Measurements from ENCODE around the gene SCN5A.

SCN5A gene

GRCh38 chr3:38556640-38557358 lies 92.7 kb downstream of the SCN5A start:
- no peak for DNase-seq

- no peak for DNase-seq
Measured at GRCh38 chr3:38555926-38556325, 93.6 kb downstream of the SCN5A start.

- no peak for DNase-seq
Measured at GRCh38 chr3:38555149-38555840, 94.2 kb downstream of the SCN5A start.

GRCh38 chr3:38554127-38554827 lies 95.2 kb downstream of the SCN5A start:
- no peak for DNase-seq

GRCh38 chr3:38553071-38553470 lies 96.4 kb downstream of the SCN5A start:
- no peak for DNase-seq

- no peak for DNase-seq
Measured at GRCh38 chr3:38552364-38552763, 97.1 kb downstream of the SCN5A start.

GRCh38 chr3:38551026-38551832 lies 98.3 kb downstream of the SCN5A start:
- DNase-seq, result no peak

- no peak for DNase-seq
Measured at GRCh38 chr3:38549957-38550840, 99.3 kb downstream of the SCN5A start.

GRCh38 chr3:38549486-38549885 lies 100.0 kb downstream of the SCN5A start:
- no peak for DNase-seq

GRCh38 chr3:38549082-38549481 lies 100.4 kb downstream of the SCN5A start:
- no peak for DNase-seq

GRCh38 chr3:38548154-38548931 lies 101.1 kb downstream of the SCN5A start:
- no peak for DNase-seq

- DNase-seq, result no peak
Measured at GRCh38 chr3:38545983-38546382, 103.5 kb downstream of the SCN5A start.

- no peak for DNase-seq
Measured at GRCh38 chr3:38545550-38545949, 103.9 kb downstream of the SCN5A start.

- DNase-seq, result no peak
Measured at GRCh38 chr3:38544926-38545325, 104.6 kb downstream of the SCN5A start.

- no peak for DNase-seq
Measured at GRCh38 chr3:38543586-38543985, 105.9 kb downstream of the SCN5A start.

GRCh38 chr3:38542401-38543298 lies 106.8 kb downstream of the SCN5A start:
- DNase-seq, result no peak

GRCh38 chr3:38541806-38542205 lies 107.7 kb downstream of the SCN5A start:
- DNase-seq, result no peak

- no peak for DNase-seq
Measured at GRCh38 chr3:38538773-38539353, 110.6 kb downstream of the SCN5A start.

- no peak for DNase-seq
Measured at GRCh38 chr3:38536671-38537070, 112.8 kb downstream of the SCN5A start.

GRCh38 chr3:38534604-38535003 lies 114.9 kb downstream of the SCN5A start:
- no peak for DNase-seq
